HG03521 (cell line): ENCODE results near the gene RASSF4.

Experiments
- ATAC-seq: cut with Tn5 transposase; IDR thresholded peaks from one replicate; pipeline ENCODE4 v1.9.1; 2021; ENCODE audit warnings: mild to moderate bottlenecking, moderate library complexity; ENCODE audit not compliant: unreplicated experiment

Gene RASSF4

GRCh38 chr10:44961931-44962750, 2.5 kb downstream of the RASSF4 start:
- ATAC-seq = no peak

DNA sequence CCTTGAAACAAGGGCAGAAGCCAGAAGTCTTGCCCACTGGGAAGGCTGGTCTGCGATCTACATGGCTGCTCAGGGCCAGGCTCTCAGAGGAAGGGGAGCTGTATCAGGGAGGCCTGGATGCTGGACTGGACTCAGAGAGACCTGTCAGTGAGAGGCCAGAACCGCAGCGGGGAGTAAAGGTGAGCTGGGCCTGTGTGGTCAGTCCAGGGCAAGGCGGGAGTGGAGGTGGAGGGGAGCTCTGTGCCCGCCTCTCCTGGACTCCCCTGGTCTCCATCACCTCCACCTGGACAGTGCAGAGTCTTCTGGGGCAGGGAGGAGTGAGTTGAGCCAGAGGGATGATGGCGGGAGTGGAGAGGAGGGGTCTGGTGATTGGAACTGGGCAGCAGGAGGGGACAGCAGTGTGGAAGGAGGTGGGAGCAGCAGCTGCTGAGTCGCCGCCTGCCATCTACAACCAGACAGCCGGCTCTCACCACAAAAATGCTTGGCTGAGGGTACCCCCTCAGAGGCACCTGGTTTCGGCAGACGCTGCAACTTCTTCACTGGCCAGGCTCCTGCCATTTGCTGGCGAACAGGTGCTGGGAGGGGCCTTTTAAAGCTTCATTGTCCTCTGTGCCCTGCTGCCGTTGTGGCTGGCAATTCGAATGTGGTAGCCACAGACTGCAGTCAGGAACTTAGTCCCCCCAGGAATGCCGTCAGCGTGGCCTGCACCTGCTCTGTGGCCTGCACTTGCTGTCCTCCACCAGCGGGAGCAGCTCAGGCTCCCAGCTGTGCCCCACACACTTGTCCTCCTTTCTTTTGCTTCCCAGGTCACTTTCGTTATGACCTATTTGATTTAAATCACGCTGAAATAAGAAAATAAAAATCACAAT, 3.5 kb downstream of the RASSF4 start:
- no peak for ATAC-seq

DNA sequence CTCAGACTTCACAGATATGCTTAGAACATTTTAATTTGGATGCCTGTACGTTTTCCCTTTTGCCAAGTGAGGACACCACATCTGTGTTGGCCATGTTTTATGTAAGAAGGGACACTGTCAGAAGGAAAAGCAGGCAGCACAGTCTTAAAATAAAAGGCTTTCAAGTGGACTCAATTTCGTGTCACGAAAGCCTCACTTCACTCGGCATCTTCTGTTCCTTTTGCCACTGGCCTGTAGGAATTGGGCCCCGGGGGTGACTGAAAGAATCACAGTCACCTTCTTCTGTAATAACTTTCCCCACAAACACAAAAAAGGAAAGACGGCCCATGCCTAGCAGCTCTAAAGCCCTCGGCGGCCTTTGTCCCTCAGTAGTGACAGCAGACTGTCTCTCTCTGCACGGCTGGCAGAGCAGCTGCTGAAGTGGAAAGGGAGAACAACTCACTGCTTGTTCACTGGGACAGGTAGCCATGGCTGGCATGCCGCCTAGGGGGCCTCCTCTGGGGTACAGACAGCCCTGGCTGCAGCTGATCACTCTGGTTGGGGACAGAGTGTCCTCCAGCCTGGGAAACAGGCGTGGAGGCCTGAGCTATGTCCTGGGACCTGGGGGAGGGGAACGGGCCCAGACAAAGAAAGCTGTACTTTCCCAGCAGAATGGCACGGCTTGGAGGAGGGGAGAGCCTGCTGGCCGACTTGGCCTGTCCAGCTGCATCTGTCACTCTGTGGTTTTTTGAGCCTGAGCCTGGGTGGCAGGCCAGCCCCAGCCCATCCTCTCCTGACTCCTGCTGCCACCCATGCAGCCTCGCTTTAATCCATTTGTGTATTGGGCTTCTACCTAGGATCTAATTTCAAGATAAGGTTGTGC, 4.4 kb downstream of the RASSF4 start:
- ATAC-seq = no peak

- ATAC-seq = no peak
Observed at GRCh38 chr10:44965104-44965503, 5.5 kb downstream of the RASSF4 start.

DNA sequence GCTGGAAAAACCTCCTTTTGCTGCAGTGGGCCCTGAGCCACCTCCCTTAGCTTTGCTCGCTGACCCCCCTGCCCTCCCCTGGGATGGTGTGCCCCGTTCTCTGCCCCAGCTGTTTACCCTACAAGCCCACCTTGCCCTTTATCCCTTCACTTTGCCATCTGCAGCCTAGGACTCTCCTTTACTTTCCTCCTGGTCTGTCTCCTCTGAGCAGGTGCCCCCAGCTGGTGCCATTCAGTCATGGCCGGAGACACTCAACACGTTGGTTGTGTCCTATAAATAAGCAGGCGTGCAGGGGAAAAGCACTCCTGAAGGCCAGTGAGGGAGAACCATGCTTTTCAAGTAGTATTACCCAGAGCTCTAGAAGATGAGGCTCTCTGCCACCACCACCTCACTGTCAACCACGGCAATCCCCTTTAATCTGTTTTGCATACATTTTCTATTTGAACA, 6.1 kb downstream of the RASSF4 start:
- no peak for ATAC-seq

DNA sequence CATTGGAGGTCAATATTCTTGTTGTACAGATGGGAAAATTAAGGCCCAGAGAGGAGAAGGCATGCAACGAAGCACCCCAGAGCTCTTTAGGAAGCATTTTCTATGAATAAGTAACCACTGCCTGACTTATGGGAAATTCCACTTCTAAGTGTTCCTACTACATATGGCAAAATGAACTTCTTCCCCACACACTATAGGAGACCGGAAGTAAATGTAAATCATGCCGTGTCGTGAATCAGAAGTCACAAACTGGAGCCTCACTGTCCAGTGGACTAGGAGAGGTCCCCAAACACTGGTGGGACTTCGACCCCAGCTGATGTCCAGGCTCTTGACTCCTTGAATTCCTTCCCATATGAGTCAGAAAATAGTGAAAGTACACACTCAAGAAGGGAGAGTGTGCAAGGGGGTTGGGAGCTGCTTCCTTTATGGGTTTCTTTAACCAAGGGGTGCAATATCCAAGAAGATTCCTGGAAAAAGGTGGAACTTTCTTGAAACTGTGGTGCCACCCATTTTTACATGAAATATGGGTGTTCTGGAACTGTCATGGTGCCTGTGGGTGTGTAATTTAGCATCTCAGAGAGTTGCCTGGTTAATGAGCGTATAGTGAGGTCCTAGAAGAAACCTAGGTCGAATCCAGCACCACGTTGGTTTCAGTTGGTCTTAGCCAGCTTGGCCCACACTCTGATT, 6.7 kb downstream of the RASSF4 start:
- no peak for ATAC-seq

- no peak for ATAC-seq
Observed at GRCh38 chr10:44966816-44967509, 7.4 kb downstream of the RASSF4 start.

DNA sequence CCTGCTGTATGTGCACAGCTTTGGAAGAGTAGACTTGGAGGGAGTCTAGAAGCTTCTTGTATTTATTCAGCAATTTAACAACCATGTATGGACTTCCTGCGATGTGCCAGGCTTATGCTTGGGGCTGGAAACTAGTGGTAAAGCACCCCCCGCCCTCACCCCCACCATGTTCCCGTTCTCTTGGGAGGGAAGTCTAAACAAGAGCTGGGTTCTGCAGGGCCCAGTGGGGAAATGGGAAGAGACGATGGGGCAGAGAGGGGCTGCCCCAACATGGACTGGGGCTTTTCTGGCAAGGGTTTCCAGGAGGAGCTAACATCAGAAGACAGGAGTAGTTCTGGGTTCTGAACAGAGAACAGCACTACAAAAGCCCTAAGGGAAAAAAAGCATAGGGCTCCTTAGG, 8.0 kb downstream of the RASSF4 start:
- no peak for ATAC-seq

DNA sequence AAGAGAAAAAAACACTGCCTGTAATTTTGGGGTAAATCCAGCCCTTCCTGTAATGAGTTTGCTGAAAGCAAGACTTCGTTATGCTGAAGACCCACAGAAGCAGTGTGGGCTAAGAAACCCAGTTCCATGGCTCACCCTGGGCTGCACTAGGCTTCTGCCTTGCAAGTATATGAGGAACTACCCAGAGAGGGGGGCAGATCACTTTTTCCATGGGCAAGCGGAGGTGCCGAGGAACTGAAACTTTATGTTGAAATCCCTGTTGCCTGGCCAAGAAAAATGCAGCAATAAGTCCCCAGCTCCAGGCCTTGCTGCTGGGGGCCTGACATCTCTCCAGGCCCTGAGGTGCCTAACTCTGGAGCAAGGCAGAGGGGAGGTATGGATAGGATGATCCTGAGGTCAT, 8.5 kb downstream of the RASSF4 start:
- ATAC-seq = no peak

GRCh38 chr10:44968500-44969400, 9.1 kb downstream of the RASSF4 start:
- no peak for ATAC-seq

DNA sequence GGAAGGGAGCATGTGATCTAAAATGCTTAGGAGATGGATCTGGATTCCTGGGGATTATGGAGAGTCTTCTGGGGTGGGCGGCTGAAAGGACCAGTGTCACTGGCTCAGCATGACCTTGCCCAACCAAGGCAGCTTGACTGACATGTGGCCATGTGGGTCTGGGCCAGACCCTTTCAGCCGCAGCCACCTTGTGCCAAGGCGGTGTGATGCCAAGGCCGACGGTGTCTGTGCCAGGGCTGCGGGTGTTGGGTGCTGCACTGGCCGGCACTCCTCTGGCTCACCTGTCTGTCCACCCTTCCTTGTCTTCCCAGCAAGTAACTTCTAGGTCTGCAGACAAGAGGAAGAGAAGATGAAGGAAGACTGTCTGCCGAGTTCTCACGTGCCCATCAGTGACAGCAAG, 10.3 kb downstream of the RASSF4 start:
- ATAC-seq = no peak

DNA sequence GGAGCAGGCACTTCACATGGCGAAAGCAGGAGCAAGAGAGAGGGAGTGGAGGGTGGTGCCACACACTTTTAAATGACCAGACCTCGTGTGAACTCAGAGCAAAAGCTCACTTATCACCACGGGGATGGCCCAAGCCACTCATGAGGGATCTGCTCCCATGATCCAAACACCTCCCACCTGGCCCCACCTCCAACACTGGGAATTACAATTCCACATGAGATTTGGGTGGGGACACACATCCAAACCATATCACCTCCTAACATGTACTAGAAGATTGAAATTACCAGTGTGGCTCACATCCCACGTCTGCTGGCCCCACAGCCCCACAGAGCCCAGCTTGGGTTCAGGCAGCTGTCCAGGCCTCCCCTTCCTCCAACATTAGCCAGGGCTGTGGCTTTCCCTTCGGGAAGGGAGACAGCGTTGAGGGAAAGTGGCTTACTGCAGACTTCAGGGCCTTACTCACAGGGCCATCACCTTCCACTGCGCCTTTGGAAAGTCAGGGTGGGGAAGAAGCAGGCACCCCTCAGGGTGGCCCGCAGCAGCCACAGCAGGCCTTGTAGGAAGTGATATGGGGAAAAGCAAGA, 11.3 kb downstream of the RASSF4 start:
- no peak for ATAC-seq

- no peak for ATAC-seq
Observed at GRCh38 chr10:44971434-44971833, 11.8 kb downstream of the RASSF4 start.

GRCh38 chr10:44971935-44972757, 12.5 kb downstream of the RASSF4 start:
- no peak for ATAC-seq

GRCh38 chr10:44972874-44973306, 13.3 kb downstream of the RASSF4 start:
- ATAC-seq = no peak

- no peak for ATAC-seq
Observed at GRCh38 chr10:44973323-44974081, 13.9 kb downstream of the RASSF4 start.

GRCh38 chr10:44974082-44974627, 14.6 kb downstream of the RASSF4 start:
- ATAC-seq = no peak
